T-helper 1 cell treated with Interleukin-12 subunit alpha and Interleukin-12 subunit beta and Interleukin-4 antibody, amounts not matched to agents 30 ng/mL and 1 ng/mL, for 36 hours (primary cell): ENCODE measurements around the gene SCYGR5. TPM values are rescaled to one million over a fixed set of nuclear protein-coding genes. Genes with fewer than 3 reads are reported as not detected.
"Not testable (repeated sequence)": the region's sequence is repeated elsewhere in the genome, so short reads cannot be mapped to it uniquely, and the experiment has no call there.

ENCODE experiments used
- intact Hi-C: fragments of 100-400 bp; cut with micrococcal nuclease; formaldehyde crosslinking; loops from one replicate; pipeline ENCODE4 v1.15.1; 2024
- total RNA-seq: library from RNA; stranded (reverse); gene quantifications from 2 replicates; pipeline ENCODE4 v1.2.3, GENCODE V29; 2022

The SCYGR5 gene
- not detected in 2 replicates for total RNA-seq

- intact Hi-C loops = not testable (repeated sequence)
These were observed at the start of gene SCYGR5 for GRCh38 chr2:227666631-227667170. Gene SCYGR5 (plus strand): TSS chr2:227666804. CDS start chr2:227666804, 0 bp downstream.

GRCh38 chr2:227617316-227618230 is 49.0 kb upstream of the SCYGR5 start, which contains the start of gene SCYGR4:
Gene SCYGR4 (plus strand): TSS chr2:227617498. CDS start chr2:227617498, 0 bp downstream.
- intact Hi-C loops = no loop called here

GRCh38 chr2:227623226-227623625 is 43.4 kb upstream of the SCYGR5 start:
- intact Hi-C loops = no loop called here

GRCh38 chr2:227625420-227625819 is 41.2 kb upstream of the SCYGR5 start:
- intact Hi-C loops = no loop called here

- intact Hi-C loops = no loop called here
These were observed 39.9 kb upstream of the SCYGR5 start for GRCh38 chr2:227626580-227627151.

- intact Hi-C loops = no loop called here
These were observed 38.8 kb upstream of the SCYGR5 start for GRCh38 chr2:227627769-227628168.

GRCh38 chr2:227629435-227629834 is 37.2 kb upstream of the SCYGR5 start:
- intact Hi-C loops = no loop called here

GRCh38 chr2:227630322-227630721 is 36.3 kb upstream of the SCYGR5 start:
- intact Hi-C loops = no loop called here

- intact Hi-C loops = no loop called here
These were observed 33.8 kb upstream of the SCYGR5 start for GRCh38 chr2:227632827-227633226.

GRCh38 chr2:227634201-227634600 is 32.4 kb upstream of the SCYGR5 start:
- intact Hi-C loops = no loop called here

GRCh38 chr2:227642656-227643055 is 23.9 kb upstream of the SCYGR5 start:
- intact Hi-C loops = no loop called here

GRCh38 chr2:227643990-227644551 is 22.5 kb upstream of the SCYGR5 start:
- intact Hi-C loops = no loop called here

GRCh38 chr2:227653419-227653818 is 13.2 kb upstream of the SCYGR5 start:
- intact Hi-C loops = no loop called here

GRCh38 chr2:227654426-227654825 is 12.2 kb upstream of the SCYGR5 start:
- intact Hi-C loops = no loop called here

- intact Hi-C loops = no loop called here
These were observed 11.2 kb upstream of the SCYGR5 start for GRCh38 chr2:227655454-227655853.

GRCh38 chr2:227657199-227657845 is 9.3 kb upstream of the SCYGR5 start:
- intact Hi-C loops = no loop called here

- intact Hi-C loops = no loop called here
These were observed 5.5 kb upstream of the SCYGR5 start for GRCh38 chr2:227661025-227661649.

GRCh38 chr2:227661827-227662226 is 4.8 kb upstream of the SCYGR5 start:
- intact Hi-C loops = no loop called here

- intact Hi-C loops = no loop called here
These were observed 1.2 kb upstream of the SCYGR5 start for GRCh38 chr2:227665189-227665940.
